HG02970 (cell line): Measurements from ENCODE around the gene SERPINA1.
"Not testable (repeated sequence)": the region's sequence is repeated elsewhere in the genome, so short reads cannot be mapped to it uniquely, and the experiment has no call there.

Source experiments
- ATAC-seq: cut with Tn5 transposase; IDR thresholded peaks from one replicate; pipeline ENCODE4 v1.9.1; 2021; ENCODE audit warnings: mild to moderate bottlenecking, moderate library complexity, moderate number of reproducible peaks; ENCODE audit not compliant: unreplicated experiment, low FRiP score

The SERPINA1 gene

DNA sequence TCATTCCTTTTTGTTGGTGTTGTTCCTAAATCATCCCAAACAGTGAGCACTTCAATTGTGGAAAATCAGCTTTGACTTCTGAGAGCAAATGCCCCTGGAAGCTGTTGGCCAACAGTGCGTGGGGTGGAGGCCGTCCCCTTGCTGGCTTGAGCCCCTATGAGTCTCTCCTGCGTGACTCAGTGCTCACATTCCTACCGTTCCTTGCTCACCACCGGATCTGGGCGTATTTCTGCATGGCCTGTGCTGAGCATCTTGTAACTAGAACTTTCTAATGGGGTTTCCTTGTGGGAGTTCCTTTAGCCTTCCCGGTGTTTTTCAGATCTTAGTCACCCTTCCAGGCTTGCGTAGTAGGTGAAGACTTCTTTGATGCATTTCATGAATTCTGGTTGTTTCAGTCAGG, 14.7 kb downstream of the SERPINA1 start:
- ATAC-seq = no peak

DNA sequence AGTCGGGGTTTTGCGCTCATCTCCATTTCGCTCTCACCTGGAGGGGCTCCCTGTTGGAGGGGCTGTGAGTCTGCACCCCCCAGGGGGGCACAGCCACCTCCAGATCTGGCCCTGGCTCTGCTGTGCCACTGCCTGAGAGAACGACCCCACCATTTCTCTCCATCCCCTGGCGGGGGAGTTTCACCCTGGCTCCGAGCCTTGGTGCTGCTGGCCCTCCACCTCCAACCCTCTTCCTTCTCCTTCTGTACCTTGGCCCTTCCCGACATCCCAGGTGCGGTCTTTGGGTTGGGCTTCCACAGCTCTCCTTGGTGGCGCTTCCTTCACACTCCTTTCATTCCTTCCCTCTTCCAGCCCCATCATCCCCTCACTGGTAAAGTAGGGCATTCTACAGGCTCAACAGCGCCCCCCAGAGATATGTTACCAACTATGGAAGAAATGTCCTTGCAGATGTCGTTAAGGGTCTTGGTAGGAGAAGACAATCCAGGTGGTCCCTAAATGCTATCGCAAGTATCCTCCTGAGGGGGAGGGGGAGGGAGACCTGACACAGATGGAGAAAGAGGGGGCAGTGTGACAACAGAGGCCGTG, 16.3 kb downstream of the SERPINA1 start:
- no peak for ATAC-seq

DNA sequence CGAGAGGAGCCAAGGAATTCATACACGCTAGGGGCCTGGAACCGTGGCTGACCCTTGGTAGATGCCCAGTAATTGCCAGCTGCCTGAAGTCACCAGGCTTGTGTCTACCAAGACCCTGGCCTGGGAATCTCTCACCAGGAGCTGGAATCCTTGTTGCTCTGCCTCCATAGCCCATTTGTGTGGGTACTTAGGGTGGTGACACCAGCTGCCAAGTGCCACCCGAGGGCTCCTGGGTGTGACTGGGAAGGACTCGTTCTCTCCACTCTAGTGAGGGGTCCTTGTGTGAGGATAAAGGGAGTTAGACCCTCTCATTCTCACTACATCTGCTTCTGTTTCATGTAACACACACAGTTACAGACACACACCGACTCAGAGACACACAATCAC, 17.9 kb downstream of the SERPINA1 start:
- no peak for ATAC-seq

DNA sequence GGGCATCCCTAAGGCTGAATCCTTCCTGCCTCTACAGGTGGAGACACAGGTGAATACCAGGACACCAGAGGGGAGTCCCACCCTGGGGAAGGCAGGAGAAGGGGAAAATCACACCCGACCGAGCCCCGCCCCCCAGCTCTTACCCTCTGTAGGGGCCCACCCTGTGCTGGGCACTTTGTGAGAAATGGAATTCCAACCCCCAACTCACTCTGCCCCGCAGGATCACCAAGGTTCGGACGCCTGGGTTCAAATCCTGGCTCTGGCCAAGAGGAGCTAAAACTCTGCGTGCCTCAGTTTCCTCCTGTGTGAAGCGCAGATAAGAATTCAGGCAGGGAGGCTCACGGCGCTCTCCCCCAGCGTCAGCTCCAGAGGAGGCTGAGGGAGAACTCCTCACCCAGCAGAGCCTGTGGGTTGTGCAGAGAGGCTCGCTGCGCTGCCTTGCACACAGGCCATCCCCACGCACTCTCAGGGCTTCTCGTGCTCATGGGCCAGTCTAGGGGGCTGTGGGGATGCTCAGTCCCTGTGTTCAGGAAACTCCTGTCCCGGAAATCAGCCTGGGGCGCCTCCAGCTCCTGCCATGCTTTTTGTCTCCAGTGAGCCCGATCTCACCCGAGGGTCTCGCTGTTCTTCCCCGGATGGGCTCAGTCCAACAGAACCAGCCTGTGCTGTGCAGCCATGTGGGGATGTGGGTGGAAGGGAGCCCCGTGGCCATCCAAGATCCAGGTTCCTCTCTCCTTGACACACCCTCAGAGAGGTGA, 18.5 kb downstream of the SERPINA1 start:
- not testable (repeated sequence) for ATAC-seq

DNA sequence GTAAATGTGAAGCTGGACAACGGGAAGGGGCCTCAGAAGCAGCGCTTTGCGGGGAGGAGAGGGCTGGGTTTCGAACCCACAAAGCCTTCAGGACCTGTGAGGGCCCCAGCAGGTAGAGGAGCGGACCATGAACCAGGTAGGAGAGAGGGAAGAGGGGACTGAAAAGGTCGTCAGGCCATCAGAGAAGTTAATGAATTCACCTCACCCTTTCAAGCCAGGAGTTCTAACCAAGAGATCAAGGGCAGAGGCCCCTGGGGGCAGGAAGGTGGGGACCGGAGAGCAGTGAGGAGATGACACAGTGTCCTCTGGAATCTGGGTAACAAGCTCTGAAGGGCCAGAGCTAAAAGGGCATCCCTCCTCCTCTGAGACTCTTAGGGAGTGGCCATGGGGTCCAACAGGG, 19.4 kb downstream of the SERPINA1 start:
- ATAC-seq = no peak

DNA sequence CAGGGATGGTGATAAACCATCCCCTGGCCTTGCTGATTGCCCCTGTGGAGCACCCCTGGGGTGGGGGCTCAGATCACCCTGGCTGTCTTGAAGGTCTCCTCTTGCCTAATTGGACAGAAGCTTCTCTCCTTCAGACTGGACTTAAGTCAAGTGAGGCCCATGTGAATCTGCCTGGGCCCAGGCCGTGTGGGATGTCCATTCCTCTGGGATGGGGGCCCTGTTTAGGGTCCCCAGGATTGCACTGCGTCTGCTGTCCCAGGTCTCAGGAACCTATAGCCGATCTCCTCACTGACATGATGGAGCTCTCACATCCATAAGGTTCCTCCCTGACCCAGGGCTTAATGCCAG, 20.2 kb downstream of the SERPINA1 start:
- ATAC-seq = no peak

DNA sequence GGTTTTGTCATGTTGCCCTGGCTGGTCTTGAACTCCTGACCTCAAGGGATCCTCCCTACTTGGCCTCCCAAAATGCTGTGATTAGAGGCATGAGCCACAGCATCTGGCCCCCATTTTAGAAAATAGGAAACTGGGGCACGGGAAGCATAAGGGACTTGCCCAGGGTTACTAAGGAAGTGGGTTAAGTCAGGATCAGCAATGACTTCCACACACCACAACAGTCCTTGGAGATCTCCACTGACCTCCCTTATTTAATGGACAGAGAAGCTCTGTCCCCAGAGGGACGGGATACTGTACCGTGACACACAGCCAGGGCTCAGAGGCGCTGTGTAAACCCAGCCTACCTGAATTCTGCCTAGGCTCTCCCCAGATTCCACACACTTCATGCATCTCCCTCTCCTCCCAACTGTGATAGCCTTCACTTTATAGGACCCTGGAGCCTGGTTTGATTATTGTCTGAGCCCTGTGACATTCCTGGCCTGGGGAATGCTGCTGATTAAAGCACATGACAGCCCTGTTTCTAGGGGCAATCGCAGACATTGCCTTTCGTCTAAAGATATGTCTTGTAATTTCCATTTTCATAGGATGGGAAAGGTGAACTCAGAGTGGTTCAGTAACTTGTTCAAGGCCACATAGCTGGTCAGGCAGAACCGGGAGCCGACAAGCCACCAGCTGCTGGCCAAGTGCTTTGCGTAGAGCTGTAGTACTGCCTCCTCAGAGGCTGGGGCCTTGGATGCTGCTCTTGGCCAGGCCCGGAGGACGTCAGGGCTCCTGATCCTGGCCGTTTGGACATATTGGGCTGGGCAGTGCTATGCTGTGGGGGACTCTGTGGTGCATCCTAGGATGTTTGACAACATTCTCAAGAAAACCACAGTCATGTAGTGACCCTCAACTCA, 20.8 kb downstream of the SERPINA1 start:
- no peak for ATAC-seq

DNA sequence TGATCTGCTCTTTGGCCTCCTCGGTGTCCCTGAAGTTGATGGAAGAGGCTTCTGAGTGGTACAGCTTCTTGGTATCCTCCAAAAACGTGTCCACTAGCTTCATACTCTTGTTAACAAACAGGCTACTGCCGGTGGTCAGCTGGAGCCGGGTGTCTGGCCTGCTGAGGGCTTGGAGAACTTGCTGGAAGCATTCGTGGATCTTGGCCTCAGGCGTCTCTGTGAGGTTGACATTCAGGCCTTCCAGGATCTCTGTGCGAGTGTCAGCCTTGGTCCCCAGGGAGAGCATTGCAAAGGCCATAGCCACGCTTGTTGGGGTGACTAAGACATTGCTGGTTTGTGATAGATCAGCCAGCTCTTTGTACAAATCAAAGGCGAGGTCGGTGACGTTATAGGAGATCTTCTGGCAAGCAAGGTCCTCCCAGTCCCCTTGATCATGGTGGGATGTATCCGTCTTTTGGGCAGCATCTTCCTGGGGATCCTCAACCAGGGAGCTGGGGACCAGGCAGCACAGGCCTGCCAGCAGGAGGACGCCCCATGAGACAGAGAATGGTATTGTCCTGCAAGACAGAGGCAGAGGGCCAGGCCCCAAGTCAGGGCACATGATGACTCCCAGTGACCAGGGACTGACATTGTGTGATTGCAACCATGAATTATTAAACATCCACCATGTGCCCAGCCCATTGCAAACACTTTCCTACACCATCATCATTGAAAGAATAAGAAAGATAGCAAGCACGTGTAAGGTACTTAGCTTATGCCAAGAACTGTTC, 22.1 kb downstream of the SERPINA1 start, which contains the start of gene SERPINA2:
TSS of gene SERPINA2 (minus strand) at position 553 of the 770 bp plus-strand sequence.
- ATAC-seq = no peak

DNA sequence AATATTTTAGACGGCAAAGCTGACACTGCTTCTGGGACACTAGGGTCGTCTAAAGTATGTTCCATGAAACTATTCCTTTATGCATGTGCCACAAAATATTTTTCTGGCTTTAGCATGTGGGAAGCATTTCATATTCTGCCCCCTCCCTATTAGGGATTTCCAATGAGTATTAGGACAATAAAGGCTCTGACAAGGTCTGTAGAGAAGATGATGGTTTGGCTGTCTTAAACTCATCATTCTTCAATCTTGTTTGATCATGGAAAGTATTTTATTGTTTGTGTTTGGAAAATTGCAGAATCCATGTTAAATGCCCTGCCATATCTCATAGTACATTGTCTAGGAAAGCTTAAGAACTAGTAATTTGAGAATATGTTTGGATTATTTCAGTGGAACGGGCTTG, 22.8 kb downstream of the SERPINA1 start:
- ATAC-seq = no peak

DNA sequence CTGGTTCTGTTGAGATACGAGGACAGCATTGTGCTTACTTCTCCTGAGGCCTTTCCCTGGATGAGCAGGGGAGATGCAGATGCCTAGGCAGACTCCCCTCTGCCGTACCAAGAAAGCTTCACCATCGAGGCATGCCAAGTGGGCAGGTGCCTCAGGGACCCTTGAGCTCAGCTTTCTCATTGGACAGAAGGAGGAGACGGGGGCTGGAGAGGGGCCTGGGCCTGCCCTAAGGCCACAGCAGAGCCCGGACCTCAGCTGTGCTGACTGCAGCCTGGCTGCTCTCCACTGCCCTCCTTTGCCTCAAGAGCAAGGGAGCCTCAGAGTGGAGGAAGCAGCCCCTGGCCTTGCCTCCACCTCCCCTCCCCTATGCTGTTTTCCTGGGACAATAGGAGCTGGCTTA, 23.4 kb downstream of the SERPINA1 start:
- no peak for ATAC-seq

DNA sequence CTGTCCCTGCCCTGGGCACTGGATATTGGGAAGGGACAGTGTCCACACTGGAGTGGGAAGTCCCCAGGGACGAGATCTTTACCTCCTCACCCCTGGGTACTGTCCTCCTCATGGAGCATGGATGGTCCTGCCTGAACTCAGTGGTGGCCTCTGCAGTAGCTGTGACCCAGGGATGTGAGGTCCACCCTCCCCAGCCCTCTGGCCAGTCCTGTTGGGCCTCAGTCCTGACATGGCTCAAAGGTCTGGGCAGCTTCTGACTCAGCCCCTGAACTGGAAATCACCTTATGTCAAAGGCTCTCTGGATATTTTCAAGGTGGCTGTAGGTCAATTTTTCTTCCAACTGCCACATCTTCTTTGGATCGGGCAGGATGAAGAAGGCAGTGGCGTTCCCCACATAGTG, 24.4 kb downstream of the SERPINA1 start:
- ATAC-seq = no peak

DNA sequence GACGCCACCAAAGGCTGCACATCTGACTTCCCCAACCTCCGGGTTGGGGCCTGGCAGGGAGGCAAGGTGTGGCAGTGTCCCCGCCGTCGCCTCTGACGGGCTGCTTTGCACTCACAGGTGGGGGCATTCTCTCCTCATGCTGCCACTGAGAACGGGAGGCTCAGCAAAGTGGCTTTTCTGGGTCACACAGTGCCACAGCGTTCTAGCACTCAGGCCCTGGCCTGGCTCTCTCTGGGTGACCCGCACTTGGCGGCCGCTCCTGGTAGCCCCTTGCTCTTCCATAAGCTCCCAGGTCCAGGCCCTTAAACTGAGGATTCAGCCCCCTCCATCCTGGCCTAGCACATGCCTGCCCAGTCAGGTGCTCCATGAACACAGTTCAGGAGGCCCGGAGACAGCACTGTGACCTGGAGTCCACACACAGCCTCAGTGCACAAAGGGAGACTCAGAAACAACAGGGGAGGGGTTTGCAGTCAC, 25.2 kb downstream of the SERPINA1 start:
- no peak for ATAC-seq

DNA sequence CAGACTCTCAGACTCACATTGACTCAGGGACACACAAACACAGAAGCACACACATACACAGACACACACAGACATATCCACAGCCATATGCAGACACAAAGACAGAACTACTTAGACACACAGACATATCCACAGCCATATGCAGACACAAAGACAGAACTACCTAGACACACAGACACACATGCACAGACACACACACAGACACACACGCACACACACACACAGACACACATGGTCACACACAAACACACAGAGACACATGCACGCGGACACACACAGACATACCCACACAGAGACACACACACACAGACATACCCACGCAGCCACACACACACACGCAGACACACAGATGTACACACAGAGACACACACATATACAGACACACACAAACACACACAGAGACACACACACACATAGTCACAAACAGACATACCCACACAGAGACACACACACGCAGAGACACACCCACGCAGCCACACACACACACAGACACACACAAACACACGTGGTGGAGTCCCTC, 25.7 kb downstream of the SERPINA1 start:
- ATAC-seq = no peak

DNA sequence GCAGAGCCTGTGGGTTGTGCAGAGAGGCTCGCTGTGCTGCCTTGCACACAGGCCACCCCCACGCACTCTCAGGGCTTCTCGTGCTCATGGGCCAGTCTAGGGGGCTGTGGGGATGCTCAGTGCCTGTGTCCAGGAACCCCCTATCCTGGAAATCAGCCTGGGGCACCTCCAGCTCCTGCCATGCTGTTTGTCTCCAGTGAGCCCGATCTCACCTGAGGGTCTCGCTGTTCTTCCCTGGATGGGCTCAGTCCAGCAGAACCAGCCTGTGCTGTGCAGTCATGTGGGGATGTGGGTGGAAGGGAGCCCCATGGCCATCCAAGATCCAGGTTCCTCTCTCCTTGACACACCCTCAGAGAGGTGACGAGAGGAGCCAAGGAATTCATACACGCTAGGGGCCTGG, 26.7 kb downstream of the SERPINA1 start:
- no peak for ATAC-seq

DNA sequence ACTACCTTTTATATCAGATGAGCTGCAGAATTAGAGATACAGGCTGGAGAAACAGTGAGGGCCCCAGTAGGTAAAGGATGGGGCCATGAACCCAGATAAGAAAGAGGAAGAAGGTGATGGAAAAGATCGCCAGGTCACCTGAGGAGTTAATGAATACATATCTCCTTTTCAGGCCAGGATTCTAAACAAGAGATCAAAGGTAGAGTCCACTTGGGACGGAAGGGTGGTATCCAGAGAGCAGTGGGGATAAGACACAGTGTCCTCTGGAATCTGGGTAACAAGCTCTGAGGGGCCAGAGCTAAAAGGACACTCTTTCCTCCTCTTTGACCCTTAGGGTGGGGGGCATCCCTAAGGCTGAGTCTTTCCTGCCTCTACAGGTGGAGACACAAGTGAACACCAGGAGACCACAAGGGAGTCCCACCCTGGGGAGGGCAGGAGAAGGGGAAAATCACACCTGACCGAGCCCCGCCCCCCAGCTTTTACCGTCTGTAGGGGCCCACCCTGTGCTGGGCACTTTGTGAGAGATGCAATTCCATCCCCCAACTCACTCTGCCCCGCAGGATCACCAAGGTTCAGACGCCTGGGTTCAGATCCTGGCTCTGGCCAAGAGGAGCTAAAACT, 27.3 kb downstream of the SERPINA1 start:
- no peak for ATAC-seq

DNA sequence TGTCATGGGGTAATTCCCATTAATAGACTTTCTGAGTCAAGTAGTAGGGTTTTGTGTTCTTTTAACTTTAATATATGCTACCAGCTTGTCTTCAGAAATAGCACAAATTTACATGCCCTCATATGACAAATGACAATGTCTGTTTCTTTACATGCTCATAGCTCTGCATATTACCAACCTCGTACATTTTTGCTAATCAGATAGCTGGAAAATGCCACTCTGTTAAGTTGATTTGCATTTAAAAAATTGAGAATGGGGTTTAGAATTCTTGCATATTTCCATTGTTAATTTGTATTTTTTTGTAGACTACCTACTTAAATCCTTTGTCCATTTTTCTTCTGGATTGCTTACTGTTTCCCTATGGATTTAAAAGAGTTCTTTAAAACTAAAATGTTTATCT, 31.2 kb downstream of the SERPINA1 start:
- no peak for ATAC-seq

DNA sequence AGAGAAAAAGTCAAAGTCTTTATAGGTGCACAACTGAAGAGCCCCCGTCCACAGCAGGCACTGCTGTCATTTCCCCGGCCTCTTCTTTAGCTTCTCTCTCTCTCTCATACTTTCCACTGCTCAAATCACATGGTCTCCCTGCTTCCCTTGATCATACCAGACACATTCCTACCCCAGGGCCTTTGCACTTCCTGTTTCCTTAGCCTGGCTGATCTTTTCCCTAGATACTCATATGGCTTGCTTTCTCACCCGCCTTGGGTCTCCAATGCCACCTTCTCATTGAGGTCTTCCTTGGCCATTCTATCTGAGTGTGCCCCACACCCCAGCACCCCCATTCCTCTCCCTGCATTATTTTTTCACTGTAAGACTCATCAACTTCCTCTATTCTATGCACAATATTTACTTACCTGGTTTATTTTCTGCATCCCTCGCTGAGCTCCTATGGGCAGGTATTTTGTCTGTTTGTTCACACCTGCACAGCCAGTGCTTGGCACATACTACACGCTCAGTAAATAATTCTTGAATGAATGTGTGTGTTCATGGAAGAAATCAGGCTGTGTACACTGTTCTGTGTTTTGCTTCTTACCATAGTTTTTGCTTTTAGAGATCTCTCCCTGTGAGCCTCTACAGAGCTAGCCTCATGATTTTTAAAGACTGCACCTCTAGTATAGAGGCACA, 31.9 kb downstream of the SERPINA1 start:
- no peak for ATAC-seq

DNA sequence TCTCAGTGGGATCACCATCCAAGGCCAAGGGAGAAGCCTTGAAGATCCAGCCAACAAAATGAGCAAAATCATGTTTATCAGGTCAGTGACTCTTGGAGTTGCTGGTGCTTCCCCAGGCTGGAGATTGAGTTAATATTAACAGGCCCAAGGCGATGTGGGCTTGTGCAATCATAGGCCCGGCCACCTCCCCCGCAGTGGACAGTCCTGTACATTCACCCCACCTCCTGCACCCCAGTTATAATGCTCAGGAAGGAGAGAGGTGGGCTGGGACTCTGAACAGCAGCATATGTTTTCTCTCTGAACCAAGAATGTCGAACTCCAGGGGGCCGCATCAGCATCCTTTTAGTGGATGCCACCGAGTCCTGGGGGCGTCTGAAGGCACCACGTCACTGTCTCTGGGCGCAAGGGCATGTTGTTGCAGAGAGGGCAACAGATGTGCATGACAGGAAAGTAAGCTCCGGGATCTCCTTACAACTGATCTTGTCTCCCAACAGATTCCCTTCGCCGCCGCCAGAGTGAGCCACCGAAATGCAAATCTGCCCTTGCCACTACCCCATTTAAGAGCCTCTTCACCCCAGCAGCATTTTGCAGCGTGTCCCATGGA, 33.1 kb downstream of the SERPINA1 start:
- no peak for ATAC-seq

DNA sequence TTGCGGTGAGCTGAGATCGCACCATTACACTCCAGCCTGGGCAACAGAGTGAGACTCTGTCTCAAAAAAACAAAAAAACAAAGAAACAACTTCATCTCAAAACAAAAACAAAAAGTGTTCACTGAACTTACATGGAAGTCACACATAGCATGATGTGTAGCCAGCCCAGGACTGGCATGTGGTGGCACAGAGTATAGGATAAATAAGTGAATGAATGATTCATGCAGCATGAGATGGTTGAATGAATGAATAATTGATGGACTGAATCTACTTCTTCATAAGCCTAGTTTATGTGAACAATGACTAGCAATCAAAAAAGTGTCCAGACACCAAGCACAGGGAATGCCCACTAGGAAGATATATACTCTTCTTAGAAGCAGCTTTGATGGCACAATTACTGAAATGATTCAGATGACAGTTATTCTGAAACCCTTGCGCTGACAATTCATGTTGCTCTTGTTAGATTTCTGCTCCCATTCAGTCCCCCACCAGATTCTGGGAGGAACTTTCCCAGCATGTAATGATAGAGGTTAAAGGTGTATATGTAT, 33.7 kb downstream of the SERPINA1 start:
- ATAC-seq = no peak
